SK-N-SH (cell line): Measurements from ENCODE around the gene MYADML2. TPM values are rescaled to one million over a fixed set of nuclear protein-coding genes. Genes with fewer than 3 reads are reported as not detected.

Experiments
- CTCF ChIA-PET: fragments of 300-600, 350-600 bp; formaldehyde crosslinking; extraction: SDS; loops from one replicate; lab custom pipeline; 2021; lab: Yijun Ruan, JAX
- POLR2A ChIA-PET: fragments of 350-600 bp; sonication (Branson Sonifier 250); formaldehyde crosslinking; extraction: SDS; loops from one replicate; lab custom pipeline; 2020; ENCODE audit warnings: antibody characterized with exemption, inconsistent platforms; lab: Yijun Ruan, JAX
- DNase-seq: peaks from one replicate; pipeline ENCODE4 v3.0.0; 2012
- H2AFZ ChIP-seq: fragments of 200-600 bp; sonication (generic); 2 replicates; pipeline ENCODE4 v1.8.1; 2016; ENCODE audit warnings: antibody characterized with exemption, mild to moderate bottlenecking, low read depth
- H3F3A ChIP-seq: fragments of 200-600 bp; sonication (generic); replicated peaks from 2 replicates; pipeline ENCODE3; 2016; ENCODE audit warnings: antibody characterized with exemption, mild to moderate bottlenecking; ENCODE audit not compliant: insufficient read depth
- H3K27ac ChIP-seq, 2 experiments: fragments of 200-500 bp in 1 of 2; fragments of 200-600 bp in 1 of 2; sonication (Bioruptor generic) in 1 of 2; sonication (generic), shearing (Covaris generic) in 1 of 2; 2 replicates each; pipeline versions ENCODE4 v1.5.1 to v1.6.1; 2014 to 2016; ENCODE audit warnings: low read depth in 2 of 2, inconsistent platforms in 1 of 2, low read length in 1 of 2, mild to moderate bottlenecking in 1 of 2, mixed read lengths in 1 of 2
- H3K27me3 ChIP-seq: fragments of 200-600 bp; sonication (generic), shearing (Covaris generic); 2 replicates; pipeline ENCODE4 v1.6.1; 2016; ENCODE audit warnings: mixed run types; ENCODE audit not compliant: insufficient read depth
- H3K36me3 ChIP-seq, 2 experiments: fragments of 200-500 bp in 1 of 2; fragments of 200-600 bp in 1 of 2; sonication (Bioruptor generic) in 1 of 2; sonication (generic) in 1 of 2; replicated peaks in 1 of 2; 2 replicates each; pipeline versions ENCODE3 to v1.5.1; 2014 to 2016; ENCODE audit warnings: low read length in 1 of 2, mild to moderate bottlenecking in 1 of 2; ENCODE audit not compliant: insufficient read depth in 2 of 2, control insufficient read depth in 1 of 2
- H3K4me1 ChIP-seq, 2 experiments: fragments of 200-500 bp in 1 of 2; fragments of 200-600 bp in 1 of 2; sonication (Bioruptor generic) in 1 of 2; sonication (generic), shearing (Covaris generic) in 1 of 2; 2 replicates each; pipeline versions ENCODE4 v1.5.1 to v1.6.1; 2014 to 2016; ENCODE audit warnings: low read depth in 1 of 2, low read length in 1 of 2, mixed run types in 1 of 2; ENCODE audit not compliant: insufficient read depth in 2 of 2, control insufficient read depth in 1 of 2
- H3K4me2 ChIP-seq: fragments of 200-600 bp; sonication (generic), shearing (Covaris generic); 2 replicates; pipeline ENCODE4 v1.6.1; 2017; ENCODE audit warnings: mixed run types
- H3K4me3 ChIP-seq, 2 experiments: fragments of 200-500 bp in 1 of 2; fragments of 200-600 bp in 1 of 2; sonication (Bioruptor generic) in 1 of 2; sonication (generic), shearing (Covaris generic) in 1 of 2; 2 replicates each; pipeline versions ENCODE4 v1.5.1 to v1.8.1; 2014 to 2016; ENCODE audit warnings: low read depth in 2 of 2, inconsistent platforms in 1 of 2, low read length in 1 of 2, mild to moderate bottlenecking in 1 of 2, mixed read lengths in 1 of 2, moderate library complexity in 1 of 2
- H3K79me2 ChIP-seq: fragments of 200-600 bp; sonication (generic); 2 replicates; pipeline ENCODE4 v1.8.1; 2017; ENCODE audit warnings: mild to moderate bottlenecking; ENCODE audit not compliant: insufficient read depth
- H3K9ac ChIP-seq: fragments of 200-600 bp; sonication (generic); 2 replicates; pipeline ENCODE4 v1.6.1; 2017; ENCODE audit warnings: mixed run types
- H3K9me2 ChIP-seq: fragments of 200-600 bp; sonication (generic); 2 replicates; pipeline ENCODE4 v1.6.1; 2017; ENCODE audit warnings: mixed run types
- H3K9me3 ChIP-seq: fragments of 200-600 bp; sonication (generic); 2 replicates; pipeline ENCODE4 v1.6.1; 2017; ENCODE audit warnings: mixed run types, mild to moderate bottlenecking, moderate library complexity
- H4K20me1 ChIP-seq: fragments of 200-600 bp; sonication (generic); 2 replicates; pipeline ENCODE4 v1.6.1; 2017; ENCODE audit warnings: mild to moderate bottlenecking, mixed run types; ENCODE audit not compliant: insufficient read depth
- CHD2 ChIP-seq: fragments of 150-350 bp; IDR thresholded peaks from 2 replicates; pipeline ENCODE4 v1.6.1; 2018; ENCODE audit warnings: low read length; ENCODE audit not compliant: partially characterized antibody
- FOXJ3 ChIP-seq: sonication (generic); formaldehyde crosslinking; IDR thresholded peaks from 2 replicates; pipeline ENCODE4 v1.5.1; 2020; ENCODE audit warnings: mild to moderate bottlenecking, missing genetic modification reagents
- GABPA ChIP-seq: IDR thresholded peaks from 2 replicates; pipeline ENCODE4 v1.4.0; 2012; ENCODE audit warnings: low read depth, mild to moderate bottlenecking
- GATA2 ChIP-seq: sonication (generic); formaldehyde crosslinking; IDR thresholded peaks from 2 replicates; pipeline ENCODE4 v1.5.0; 2020; ENCODE audit warnings: mild to moderate bottlenecking, missing genetic modification reagents
- JUND ChIP-seq: IDR thresholded peaks from 2 replicates; pipeline ENCODE4 v1.4.0; 2012
- NFIC ChIP-seq: IDR thresholded peaks from 2 replicates; pipeline ENCODE4 v1.4.0; 2012; ENCODE audit warnings: borderline replicate concordance
- SIN3A ChIP-seq: IDR thresholded peaks from 2 replicates; pipeline ENCODE4 v1.6.1; 2012; ENCODE audit warnings: low read depth, mild to moderate bottlenecking, low read length, moderate library complexity, borderline replicate concordance
- SMC3 ChIP-seq: IDR thresholded peaks from 2 replicates; pipeline ENCODE4 v1.6.1; 2012; ENCODE audit warnings: low read depth, low read length, improper control_type of control experiment
- USF2 ChIP-seq: fragments of 150-350 bp; IDR thresholded peaks from 2 replicates; pipeline ENCODE4 v1.6.1; 2017; ENCODE audit warnings: antibody characterized with exemption, low read length, low read depth, borderline replicate concordance
- WGBS: methylation state at CpG from one replicate; pipeline ENCODE4 v1.1.6; 2017; ENCODE audit warnings: low lambda C conversion rate; 5-methylcytosine and 5-hydroxymethylcytosine counted together
- polyA plus RNA-seq, 3 experiments: library from polyadenylated mRNA; depleted of rRNA; stranded (reverse); fragments of >200 nt; gene quantifications; 2 replicates each; pipeline ENCODE4 v1.2.3, GENCODE V29; 2012

The MYADML2 gene
- polyA plus RNA-seq, 1 of the 3 experiments (the other 2 are of a cell fraction): not detected

- POLR2A ChIA-PET: no interaction called here
- Histone ChIP-seq H3K9ac (no peak overlapping the region), H3K9me2 (no peaks in the 10 kb centered on the region), H3K4me2 (no peak overlapping the region), H3K27ac (no peak overlapping the region), H3F3A (peaks cover 7% of the 10 kb centered on the region), H4K20me1 (no peaks in the 10 kb centered on the region), H3K4me3 (no peak overlapping the region), H3K27me3 (no peaks in the 10 kb centered on the region), H3K9me3 (no peaks in the 10 kb centered on the region), H3K4me1 (peaks cover 10 to 18% of the 10 kb centered on the region in 2 experiments; a peak in 2 of 4 replicates), H2AFZ (no peak overlapping the region), H3K36me3 (peaks cover 12 to 26% of the 10 kb centered on the region in 2 experiments), H3K79me2 (peaks cover 26% of the 10 kb centered on the region)
- WGBS: 97% methylated on average over 3 of the region's 4 CpGs
- no peak for DNase-seq
- CTCF ChIA-PET: interaction anchor here (0.8 to 11.6 kb wide), 7 partner anchors 10 to 56 kb away, joined by 3 to 85 read pairs (median 12); partner anchors contain the start of genes CENPX, LRRC45 and NOTUM
- TF ChIP-seq GABPA (no peak), USF2 (no peak), SIN3A (no peak), GATA2 (CRISPR knock-in tag) (no peak)
Measured at GRCh38 chr17:81980122-81980521, 33.1 kb upstream of the MYADML2 start.

DNA sequence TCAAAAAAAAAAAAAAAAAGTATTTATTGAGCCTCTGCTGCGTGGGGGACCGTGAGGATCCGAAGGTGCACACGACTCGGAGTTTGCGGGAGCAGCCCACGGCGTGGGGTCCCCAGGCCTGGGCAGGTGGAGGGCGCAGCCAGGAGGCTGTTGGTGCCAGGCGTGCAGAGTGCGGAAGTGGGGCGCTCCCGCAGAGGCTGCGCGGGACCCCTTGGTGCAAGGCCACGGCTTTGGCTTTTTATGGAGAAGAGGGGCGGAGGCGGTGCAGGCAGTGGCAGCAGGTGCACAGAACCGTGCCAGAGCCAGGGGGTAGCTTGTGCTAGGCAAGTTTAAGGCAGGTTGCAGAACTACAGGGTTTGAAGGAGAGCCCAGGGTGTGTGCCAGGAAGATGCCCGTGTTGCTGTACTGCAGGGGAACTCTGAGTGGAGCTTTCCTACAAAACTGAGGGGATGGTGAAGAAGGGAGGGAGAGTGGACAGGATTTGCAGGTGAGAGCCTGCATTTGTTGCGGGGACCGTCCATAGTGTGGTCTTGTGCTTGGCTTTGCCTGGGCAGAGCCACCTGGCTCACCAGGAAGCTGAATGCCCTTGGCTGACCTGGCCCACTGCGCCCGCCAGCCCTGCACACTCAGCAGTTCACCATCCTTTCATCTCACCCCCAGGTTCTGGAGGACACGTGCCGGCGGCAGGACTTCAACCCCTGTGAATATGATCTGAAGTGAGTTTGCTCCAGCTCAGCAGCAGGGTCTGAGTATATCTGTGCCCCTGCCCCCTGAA is 31.7 kb upstream of the MYADML2 start:
- ChIA-PET POLR2A (interaction anchor here (0.6 to 1.3 kb wide), 6 partner anchors 9 to 266 kb away, joined by 3 to 6 read pairs (median 4); partner anchors contain the start of gene SLC25A10), CTCF (interaction anchor here (0.7 to 11.6 kb wide), 10 partner anchors 10 to 51 kb away, joined by 3 to 85 read pairs (median 6); partner anchors contain the start of genes CENPX, LRRC45, MAFG and NOTUM)
- DNase-seq: no peak
- TF ChIP-seq NFIC: no peak
- no peak for TF ChIP-seq GATA2 (CRISPR knock-in tag)
- TF ChIP-seq SMC3: no peak
- no peak for TF ChIP-seq CHD2
- no peak for TF ChIP-seq JUND
- no peak for TF ChIP-seq SIN3A
- no peak for TF ChIP-seq FOXJ3 (CRISPR knock-in tag)
- Histone ChIP-seq H3K79me2 (peaks cover 26% of the 10 kb centered on the region), H3K27me3 (no peaks in the 10 kb centered on the region), H2AFZ (no peak overlapping the region), H3K9me3 (no peaks in the 10 kb centered on the region), H3F3A (peaks cover 4% of the 10 kb centered on the region), H4K20me1 (no peaks in the 10 kb centered on the region), H3K4me2 (peak overlapping the region; percentile 99), H3K9ac (no peak overlapping the region), H3K27ac (peak overlapping the region in 1 of 2 experiments; percentile 65; a peak in 1 of 4 replicates), H3K36me3 (peaks cover 11 to 18% of the 10 kb centered on the region in 2 experiments), H3K4me3 (peak overlapping the region; percentile 69 to 95), H3K4me1 (peaks cover 10 to 18% of the 10 kb centered on the region in 2 experiments; a peak in 2 of 4 replicates), H3K9me2 (no peaks in the 10 kb centered on the region)
- 88% methylated on average over 27 of the region's 27 CpGs for WGBS
